GM10266 (cell line): ENCODE results near the gene PTCD3.

Experiments used
- DNase-seq: peaks from one replicate; pipeline ENCODE4 v3.0.0; 2012; ENCODE audit errors: extremely low spot score
- TF ChIP-seq, protein P1 (sequence below): IDR thresholded peaks from 2 replicates; pipeline ENCODE4 v1.5.1; 2012; ENCODE audit warnings: mild to moderate bottlenecking, low read depth; ENCODE audit not compliant: control insufficient read depth, insufficient read depth; ENCODE audit errors: missing control alignments

The PTCD3 gene

DNA sequence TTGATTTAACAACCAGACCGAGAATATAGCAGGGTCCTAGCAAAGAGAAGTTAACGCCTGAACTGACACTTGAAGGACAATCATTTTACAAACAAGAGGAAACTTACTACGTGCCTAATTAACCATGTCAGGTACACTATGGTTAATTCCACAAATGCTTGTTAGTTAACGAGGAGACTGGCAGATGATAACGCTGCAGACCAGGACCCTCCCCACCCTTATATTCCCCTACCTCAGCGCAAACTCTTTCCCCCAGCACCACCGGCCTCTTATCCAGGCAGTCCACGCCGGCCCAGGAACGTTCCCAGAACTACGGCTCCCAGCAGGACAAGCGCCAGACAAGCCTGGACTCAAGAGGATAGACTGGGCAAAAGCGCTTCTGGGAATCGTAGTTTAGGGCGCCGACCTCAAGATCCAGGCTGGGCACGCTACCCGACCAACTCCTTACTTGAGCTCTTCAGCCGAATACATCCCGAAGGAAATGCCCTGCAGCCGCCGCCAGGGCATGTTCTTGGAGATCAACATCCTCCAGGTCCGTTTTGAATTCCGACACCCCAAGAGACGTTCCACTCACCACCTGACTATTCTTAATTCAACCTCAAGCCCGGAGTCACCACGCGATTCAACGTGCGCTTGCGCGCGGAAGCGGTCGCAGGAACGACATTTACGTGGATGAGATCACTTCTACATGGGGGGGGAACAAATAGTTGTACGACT, 625 bp upstream of the PTCD3 start, which contains the start of gene POLR1A:
TSS of gene POLR1A (minus strand) at position 635 of the 717 bp plus-strand sequence. CDS start at position 525, 110 bp downstream.
- DNase-seq = peak; percentile 54
- TF ChIP-seq, protein P1, sequence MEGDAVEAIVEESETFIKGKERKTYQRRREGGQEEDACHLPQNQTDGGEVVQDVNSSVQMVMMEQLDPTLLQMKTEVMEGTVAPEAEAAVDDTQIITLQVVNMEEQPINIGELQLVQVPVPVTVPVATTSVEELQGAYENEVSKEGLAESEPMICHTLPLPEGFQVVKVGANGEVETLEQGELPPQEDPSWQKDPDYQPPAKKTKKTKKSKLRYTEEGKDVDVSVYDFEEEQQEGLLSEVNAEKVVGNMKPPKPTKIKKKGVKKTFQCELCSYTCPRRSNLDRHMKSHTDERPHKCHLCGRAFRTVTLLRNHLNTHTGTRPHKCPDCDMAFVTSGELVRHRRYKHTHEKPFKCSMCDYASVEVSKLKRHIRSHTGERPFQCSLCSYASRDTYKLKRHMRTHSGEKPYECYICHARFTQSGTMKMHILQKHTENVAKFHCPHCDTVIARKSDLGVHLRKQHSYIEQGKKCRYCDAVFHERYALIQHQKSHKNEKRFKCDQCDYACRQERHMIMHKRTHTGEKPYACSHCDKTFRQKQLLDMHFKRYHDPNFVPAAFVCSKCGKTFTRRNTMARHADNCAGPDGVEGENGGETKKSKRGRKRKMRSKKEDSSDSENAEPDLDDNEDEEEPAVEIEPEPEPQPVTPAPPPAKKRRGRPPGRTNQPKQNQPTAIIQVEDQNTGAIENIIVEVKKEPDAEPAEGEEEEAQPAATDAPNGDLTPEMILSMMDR = no peak

DNA sequence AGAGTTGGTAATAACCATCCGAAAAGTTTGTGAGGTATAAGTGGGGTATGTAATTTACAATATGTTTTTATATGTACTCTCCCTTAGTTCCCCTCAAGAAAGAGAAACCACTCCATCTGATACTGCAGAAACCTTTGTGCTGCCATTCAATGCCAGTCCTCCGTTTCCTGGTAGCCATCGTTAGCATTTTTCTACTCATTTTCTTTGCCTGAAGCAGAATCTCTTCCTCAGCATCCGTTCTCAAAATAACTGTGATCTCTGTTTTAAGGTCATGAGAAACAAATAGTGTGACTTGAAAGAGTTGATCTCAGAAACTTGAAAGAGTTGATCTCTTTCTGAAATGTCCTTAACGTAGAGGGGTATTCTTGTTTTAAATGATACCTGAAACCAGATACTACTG, 996 bp downstream of the PTCD3 start:
- TF ChIP-seq, protein P1 = no peak
- DNase-seq = no peak

DNA sequence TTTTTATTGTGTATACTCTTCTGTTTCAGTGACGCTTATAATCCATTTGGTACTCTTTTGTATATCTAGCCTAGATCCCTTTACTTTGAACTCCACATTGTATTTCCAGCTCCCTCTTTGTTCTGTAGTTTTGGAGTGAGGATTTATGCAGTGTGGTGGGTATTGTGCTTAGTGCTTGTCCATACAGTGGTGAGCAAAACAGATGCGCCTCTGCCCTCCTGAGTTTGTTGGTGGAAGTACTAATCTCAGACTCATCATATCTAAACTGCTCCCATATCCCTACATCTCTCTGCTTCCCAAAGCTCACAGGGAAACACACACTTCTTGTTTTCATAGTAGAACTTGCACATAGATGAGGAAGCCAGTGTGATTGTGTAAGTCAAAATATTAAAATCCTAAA, 12.1 kb downstream of the PTCD3 start:
- TF ChIP-seq, protein P1 = no peak
- no peak for DNase-seq

DNA sequence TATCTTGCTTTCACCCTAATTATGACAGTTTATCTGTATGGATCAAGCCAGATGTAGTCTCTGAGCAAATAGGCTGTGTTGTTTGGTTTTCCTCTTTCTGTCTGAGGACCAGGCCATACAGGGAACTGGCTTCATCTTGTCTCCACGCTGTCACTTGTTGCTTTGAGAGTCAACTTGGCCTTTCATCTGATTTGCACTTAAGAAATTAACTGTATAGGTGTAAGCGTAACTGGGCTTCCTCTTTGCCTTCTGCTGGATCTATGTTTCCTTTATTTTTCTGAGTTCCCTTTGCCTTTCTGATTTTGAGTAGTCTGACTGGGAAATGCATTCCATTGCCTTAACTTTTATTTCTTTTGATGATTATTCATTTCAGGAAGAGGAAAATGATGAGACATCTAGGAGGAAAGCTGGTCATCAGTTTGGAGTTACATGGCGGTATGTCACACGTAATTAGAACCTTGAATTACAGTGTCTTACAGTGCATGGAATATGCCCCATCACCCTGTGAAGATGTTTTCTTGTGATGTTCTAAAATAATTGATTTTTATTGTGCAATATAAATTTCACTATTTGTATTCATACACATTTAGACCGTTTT, 17.4 kb downstream of the PTCD3 start:
- TF ChIP-seq, protein P1 = no peak
- DNase-seq = no peak

DNA sequence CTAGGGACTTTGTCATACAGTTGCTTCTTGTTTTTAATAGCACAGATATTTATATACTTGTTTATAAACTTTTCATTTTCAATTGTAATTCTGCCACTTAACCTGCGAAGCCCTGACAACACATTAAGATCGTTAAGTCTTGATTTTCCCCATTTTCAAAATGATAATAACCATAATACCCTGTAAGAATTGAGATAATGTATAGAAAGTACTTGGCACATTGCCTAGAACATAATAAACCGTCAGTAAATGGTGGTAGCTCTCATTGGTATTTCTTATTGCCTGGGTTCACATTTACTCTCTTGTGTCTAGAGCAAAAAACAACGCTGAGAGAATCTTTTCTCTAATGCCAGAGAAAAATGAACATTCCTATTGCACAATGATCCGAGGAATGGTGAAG, 18.6 kb downstream of the PTCD3 start:
- TF ChIP-seq, protein P1 = no peak

DNA sequence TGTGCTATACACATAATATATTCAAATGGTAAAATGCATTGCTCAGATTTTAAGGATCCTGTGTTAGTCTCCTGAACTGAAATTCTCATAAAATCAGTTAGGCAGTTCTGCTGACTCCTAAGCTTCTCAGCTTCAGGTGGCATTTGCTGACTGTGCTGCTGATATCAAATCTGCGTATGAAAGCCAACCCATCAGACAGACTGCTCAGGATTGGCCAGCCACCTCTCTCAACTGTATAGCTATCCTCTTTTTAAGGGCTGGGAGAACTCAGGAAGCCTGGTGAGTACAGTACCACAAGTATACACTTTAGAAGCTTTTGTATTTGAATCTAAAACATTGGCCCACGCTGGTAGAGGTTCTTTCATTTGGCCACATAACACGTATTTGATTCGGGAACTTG, 28.7 kb downstream of the PTCD3 start:
- no peak for DNase-seq
- TF ChIP-seq, protein P1 = no peak

More for the DNA sequence above, 18.6 kb downstream of the PTCD3 start:
- no peak for DNase-seq

DNA sequence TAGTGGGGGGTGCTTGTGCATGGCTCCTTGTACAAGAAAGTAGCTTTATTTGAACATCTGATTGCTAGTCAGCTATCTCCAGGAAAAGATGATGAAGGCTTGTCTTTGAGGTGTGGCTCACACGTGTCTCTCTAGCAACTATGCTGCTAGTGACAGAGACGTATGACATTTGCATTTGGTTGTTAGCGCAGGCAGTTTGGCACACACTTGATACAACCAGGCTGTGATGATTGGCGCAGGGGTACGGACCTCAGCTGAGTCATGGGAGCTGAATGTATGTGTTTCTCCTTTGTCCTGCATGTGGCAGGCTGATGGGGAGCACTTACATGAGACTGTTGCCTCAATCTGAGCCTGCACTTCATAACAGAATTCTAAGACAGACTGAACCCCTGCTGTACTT, 29.6 kb downstream of the PTCD3 start:
- TF ChIP-seq, protein P1 = no peak
- DNase-seq = no peak
